Measurements from ENCODE around the gene MAGIX.

GRCh38 chrX:49176421-49177326, 14.1 kb downstream of the MAGIX start:
- TF ChIP-seq POLR2A (IDR thresholded peaks at IDR 0.05; ENCODE audit: low read length) (no peak), GATA1 (IDR thresholded peaks at IDR 0.05; ENCODE audit: low read depth, low read length) (no peak)

All from erythroblast (primary cell).